ENCODE results near the gene MSI2.
A peak's percentile ranks its signal among the peaks of the same experiment; 100 is the strongest.

Gene MSI2

DNA sequence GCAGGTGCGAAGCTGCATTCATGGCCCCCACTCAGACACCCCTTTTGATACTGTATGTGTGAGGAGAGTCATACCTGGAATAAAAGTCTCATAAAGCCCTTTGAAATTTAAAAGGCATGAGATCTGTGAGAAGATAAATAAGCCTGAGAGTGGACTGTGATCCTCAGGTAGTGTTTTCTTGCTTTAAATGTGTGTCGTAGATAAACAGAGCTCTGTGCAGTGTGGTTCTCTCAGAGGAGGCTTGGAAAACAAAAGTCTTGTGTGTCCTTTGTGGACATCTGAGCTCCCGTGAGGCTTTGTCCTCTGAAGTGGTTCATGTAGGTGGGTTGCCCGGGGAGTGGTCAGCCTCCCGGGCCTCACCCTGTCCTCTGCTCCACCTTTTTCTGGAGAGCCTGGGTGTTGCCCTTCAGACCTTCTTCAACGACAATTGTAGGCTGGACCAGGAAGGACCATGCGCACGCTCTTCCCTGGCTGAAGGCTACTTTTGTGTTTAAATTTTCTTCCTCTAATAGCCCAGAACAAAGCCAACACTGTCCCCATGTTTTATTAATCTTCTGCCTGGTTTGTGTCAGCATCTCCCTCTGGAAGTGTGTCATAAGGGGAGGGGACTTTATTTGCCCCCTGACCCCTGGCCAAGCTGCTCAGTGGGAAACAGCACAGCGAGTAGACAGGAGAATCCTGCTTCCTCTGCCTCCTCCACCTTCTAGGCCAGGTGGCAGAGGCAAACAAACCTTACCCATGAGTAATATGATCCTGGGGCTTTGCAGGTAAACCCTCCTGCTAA is 151.2 kb downstream of the MSI2 start:
- Mint-ChIP-seq H3K4me1 (peaks cover 56% of the 10 kb centered on the region), H3K9me3 (no peaks in the 10 kb centered on the region), H3K4me3 (no peak overlapping the region), H3K27ac (ENCODE audit: low read depth) (peak overlapping the region; percentile 24), H3K36me3 (ENCODE audit: insufficient read depth) (peaks cover 2% of the 10 kb centered on the region), H3K27me3 (no peaks in the 10 kb centered on the region)
- no peak for ATAC-seq (replicated peaks; ENCODE audit: extremely low read depth, poor library complexity, severe bottlenecking)
- DNase-seq (ENCODE audit: low spot score in 2 of 2): no peak

DNA sequence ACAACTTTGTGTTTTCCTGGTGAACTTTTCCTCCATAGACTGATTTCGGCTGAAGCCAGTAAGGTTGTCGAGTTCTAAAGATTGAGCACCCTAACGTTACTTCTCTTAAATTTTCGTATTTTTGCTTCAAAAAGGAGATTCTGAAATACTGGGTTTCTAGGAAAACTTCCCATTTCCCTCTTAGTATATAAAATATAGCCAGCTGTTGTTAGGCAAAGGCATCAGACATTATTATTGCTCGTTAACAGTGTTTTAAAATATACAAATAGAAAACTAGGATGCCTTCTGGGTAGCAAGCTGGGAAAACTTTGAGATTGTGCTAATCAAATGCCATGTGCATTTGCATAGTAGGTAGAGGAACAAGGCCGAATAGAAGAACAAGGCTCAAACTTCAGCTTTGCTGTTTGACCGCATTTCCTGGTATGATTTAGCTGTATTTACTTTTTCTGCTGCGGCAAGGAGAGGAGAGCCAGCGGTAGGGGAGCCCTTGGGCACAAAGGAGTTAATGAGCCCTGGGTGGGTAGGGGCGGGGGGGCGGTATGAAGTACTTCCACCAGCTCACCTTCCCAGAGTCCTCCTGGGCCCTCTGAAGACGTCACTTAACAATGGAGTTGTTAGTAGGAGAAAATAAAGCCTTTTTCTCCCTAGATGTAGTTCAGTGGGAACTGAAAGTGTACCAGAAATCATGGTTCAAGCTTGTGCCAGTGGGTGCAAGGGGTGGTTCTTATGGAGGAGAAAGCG is 151.9 kb downstream of the MSI2 start:
- Mint-ChIP-seq H3K27ac (ENCODE audit: low read depth) (peak overlapping the region; percentile 24), H3K4me1 (peaks cover 52% of the 10 kb centered on the region), H3K9me3 (no peaks in the 10 kb centered on the region), H3K27me3 (no peaks in the 10 kb centered on the region), H3K4me3 (peak overlapping the region; percentile 25), H3K36me3 (ENCODE audit: insufficient read depth) (peaks cover 2% of the 10 kb centered on the region)
- no peak for DNase-seq (ENCODE audit: low spot score in 2 of 2)
- peak; percentile 52 for ATAC-seq (replicated peaks; ENCODE audit: extremely low read depth, poor library complexity, severe bottlenecking)

DNA sequence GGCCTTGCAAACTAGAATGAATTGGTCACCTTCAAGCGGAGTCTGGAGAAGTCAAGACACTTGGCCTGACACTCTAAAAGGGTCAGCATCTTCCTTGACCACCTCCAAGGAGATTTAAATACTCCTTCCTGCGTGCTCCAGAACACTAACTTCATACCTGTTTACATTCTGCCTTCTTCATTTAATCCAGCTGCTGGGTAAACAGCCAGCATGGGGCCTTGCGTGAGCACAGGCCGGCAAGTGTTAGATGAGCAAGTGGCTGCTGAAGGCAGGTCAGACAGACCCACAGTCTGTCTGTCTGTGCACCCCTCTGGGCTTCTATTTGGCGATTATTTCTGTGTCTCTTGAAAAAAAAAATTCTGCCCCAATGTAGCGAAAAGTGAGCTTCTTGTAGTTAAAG is 153.8 kb downstream of the MSI2 start:
- Mint-ChIP-seq H3K36me3 (ENCODE audit: insufficient read depth) (no peaks in the 10 kb centered on the region), H3K9me3 (no peaks in the 10 kb centered on the region), H3K27ac (ENCODE audit: low read depth) (no peak overlapping the region), H3K4me3 (no peak overlapping the region), H3K27me3 (no peaks in the 10 kb centered on the region), H3K4me1 (peaks cover 56% of the 10 kb centered on the region)
- ATAC-seq (replicated peaks; ENCODE audit: extremely low read depth, poor library complexity, severe bottlenecking): no peak
- DNase-seq (ENCODE audit: low spot score in 2 of 2): no peak

DNA sequence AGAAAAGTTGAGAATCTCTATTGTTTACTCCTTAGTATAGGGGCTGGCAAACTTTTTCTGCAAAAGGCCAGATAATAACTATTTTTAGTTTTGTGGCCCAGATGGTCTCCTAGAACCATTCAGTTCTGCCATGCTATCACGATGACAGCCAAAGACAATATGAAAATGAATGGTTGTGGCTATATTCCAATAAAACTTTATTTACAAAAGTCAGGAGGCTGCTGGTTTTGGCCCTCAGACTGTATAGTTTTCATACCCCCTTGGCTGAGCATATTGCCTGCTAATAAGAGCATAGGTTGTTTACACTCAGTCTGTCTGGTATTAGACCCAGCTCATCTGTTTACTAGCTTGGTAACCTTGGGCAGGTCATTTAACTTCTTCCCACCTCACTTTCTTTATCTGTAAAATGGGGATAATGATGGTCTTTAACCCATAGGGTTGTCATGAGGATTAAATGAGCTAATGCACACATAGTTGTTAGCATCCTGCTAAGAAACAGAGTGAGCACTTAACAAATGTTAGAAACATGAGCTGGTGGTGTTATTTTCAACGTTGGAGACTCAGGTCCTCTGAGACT is 156.3 kb downstream of the MSI2 start:
- peaks cover 54% of the 10 kb centered on the region for H3K4me1 Mint-ChIP-seq
- ATAC-seq (replicated peaks; ENCODE audit: extremely low read depth, poor library complexity, severe bottlenecking) (no peak), DNase-seq (ENCODE audit: low spot score in 2 of 2) (no peak)
- no peak overlapping the region for H3K27ac Mint-ChIP-seq (ENCODE audit: low read depth)
- no peaks in the 10 kb centered on the region for H3K27me3 Mint-ChIP-seq
- no peaks in the 10 kb centered on the region for H3K36me3 Mint-ChIP-seq (ENCODE audit: insufficient read depth)
- no peak overlapping the region for H3K4me3 Mint-ChIP-seq
- no peaks in the 10 kb centered on the region for H3K9me3 Mint-ChIP-seq

DNA sequence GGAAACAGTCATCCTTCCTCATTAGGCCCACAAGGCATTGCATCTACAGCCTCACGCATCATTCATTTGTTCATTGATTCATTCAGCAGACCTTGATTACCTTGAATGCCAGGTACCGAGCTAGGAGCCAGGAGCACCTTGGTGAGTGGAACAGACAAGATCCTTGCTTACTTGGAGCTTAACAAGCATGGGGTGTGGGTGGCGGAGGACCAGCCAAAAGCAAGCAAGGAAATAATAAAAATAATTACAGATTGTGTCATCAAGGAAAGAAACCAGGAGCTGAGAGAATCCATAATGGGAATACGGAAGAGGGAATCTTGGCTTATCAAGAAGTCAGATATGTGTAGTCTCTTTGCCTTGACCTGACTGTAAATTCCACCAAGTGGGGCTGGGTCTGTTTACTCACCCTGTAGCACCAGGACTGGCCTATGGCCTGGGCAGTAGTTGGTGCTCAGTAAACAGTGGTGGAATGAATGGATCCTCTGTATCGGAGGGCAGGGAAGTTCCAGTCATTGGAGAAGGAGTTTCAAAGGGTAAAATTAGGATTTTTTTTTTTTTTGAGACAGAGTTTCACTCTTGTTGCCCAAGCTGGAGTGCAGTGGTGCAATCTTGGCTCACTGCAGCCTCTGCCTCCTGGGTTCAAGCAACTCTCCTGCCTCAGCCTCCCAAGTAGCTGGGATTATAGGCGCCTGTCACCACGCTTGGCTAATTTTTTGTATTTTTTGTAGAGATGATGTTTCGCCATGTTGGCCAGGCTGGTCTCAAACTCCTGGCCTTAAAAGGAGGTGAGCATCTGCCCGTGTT is 157.7 kb downstream of the MSI2 start:
- peaks cover 1% of the 10 kb centered on the region for H3K36me3 Mint-ChIP-seq (ENCODE audit: insufficient read depth)
- no peaks in the 10 kb centered on the region for H3K27me3 Mint-ChIP-seq
- H3K9me3 Mint-ChIP-seq: no peaks in the 10 kb centered on the region
- peaks cover 40% of the 10 kb centered on the region for H3K4me1 Mint-ChIP-seq
- no peak overlapping the region for H3K27ac Mint-ChIP-seq (ENCODE audit: low read depth)
- ATAC-seq (replicated peaks; ENCODE audit: extremely low read depth, poor library complexity, severe bottlenecking) (no peak), DNase-seq (ENCODE audit: low spot score in 2 of 2) (no peak)
- H3K4me3 Mint-ChIP-seq: no peak overlapping the region

DNA sequence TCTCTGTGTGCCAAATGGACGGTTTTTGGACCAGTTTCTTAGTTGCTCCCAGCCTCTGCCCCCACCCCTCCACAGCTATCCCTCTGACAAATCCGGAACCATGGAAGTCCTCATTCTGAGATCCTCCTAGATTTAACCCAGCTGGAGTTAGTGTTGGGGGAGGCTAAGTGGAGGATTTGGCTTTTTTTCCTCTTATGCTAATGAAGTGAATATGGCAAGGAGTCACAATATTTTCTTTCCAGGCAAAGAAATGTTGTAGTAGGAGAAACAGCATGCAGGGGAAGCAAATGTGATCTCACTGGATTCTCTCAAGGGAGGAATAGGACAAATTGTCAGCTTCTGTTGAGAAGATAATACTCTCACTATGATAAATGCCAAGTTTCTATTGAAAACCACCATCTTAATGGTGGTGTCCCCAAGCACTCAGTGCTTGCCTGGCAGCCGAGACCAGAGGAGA is 159.5 kb downstream of the MSI2 start:
- Mint-ChIP-seq H3K36me3 (ENCODE audit: insufficient read depth) (peaks cover 1% of the 10 kb centered on the region), H3K9me3 (no peaks in the 10 kb centered on the region), H3K4me3 (no peak overlapping the region), H3K27me3 (no peaks in the 10 kb centered on the region), H3K4me1 (peaks cover 38% of the 10 kb centered on the region), H3K27ac (ENCODE audit: low read depth) (no peak overlapping the region)
- no peak for DNase-seq (ENCODE audit: low spot score in 2 of 2)
- ATAC-seq (replicated peaks; ENCODE audit: extremely low read depth, poor library complexity, severe bottlenecking): no peak

DNA sequence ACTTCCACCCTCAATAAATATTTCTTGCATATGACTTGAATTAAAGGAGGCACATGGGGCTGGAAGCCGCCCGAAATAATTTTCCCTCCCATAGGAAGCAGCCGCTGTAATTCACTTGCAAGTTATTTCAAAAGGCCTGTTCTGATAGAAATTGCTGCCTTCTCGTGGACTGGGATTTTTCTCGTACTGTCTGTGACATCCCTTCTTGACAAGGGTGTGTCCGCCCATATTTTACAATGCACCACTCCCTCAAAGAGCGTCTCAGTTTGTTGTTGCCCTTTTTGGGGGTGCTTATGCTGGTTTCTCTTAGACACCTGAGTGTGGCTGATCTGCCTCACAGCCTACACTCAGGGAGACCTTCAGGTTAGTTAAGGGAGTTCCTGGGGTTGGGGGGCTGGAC is 160.0 kb downstream of the MSI2 start:
- H3K27ac Mint-ChIP-seq (ENCODE audit: low read depth): no peak overlapping the region
- H3K4me1 Mint-ChIP-seq: peaks cover 44% of the 10 kb centered on the region
- H3K9me3 Mint-ChIP-seq: no peaks in the 10 kb centered on the region
- no peak for ATAC-seq (replicated peaks; ENCODE audit: extremely low read depth, poor library complexity, severe bottlenecking)
- no peak for DNase-seq (ENCODE audit: low spot score in 2 of 2)
- no peaks in the 10 kb centered on the region for H3K27me3 Mint-ChIP-seq
- H3K4me3 Mint-ChIP-seq: no peak overlapping the region
- H3K36me3 Mint-ChIP-seq (ENCODE audit: insufficient read depth): peaks cover 5% of the 10 kb centered on the region

DNA sequence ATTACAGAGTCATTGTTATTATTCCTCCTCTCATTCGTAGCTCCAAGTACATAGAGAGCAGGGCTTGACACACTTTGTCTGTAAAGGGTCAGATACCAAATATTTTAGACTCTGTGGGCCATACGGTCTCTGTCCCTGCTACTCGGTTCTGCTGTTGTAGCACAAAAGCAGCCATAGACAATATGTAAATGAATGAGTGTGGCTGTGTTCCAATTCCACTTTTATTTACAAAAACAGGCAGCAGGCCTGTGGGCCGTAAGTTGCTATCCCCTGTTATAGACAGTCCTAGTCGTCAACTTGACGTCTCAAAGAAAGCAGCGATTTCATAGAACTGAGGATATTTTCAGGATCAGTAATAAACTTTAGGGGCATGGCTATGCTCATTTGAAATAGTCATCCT is 161.6 kb downstream of the MSI2 start:
- no peak for ATAC-seq (replicated peaks; ENCODE audit: extremely low read depth, poor library complexity, severe bottlenecking)
- H3K4me1 Mint-ChIP-seq: peaks cover 45% of the 10 kb centered on the region
- peaks cover 8% of the 10 kb centered on the region for H3K36me3 Mint-ChIP-seq (ENCODE audit: insufficient read depth)

DNA sequence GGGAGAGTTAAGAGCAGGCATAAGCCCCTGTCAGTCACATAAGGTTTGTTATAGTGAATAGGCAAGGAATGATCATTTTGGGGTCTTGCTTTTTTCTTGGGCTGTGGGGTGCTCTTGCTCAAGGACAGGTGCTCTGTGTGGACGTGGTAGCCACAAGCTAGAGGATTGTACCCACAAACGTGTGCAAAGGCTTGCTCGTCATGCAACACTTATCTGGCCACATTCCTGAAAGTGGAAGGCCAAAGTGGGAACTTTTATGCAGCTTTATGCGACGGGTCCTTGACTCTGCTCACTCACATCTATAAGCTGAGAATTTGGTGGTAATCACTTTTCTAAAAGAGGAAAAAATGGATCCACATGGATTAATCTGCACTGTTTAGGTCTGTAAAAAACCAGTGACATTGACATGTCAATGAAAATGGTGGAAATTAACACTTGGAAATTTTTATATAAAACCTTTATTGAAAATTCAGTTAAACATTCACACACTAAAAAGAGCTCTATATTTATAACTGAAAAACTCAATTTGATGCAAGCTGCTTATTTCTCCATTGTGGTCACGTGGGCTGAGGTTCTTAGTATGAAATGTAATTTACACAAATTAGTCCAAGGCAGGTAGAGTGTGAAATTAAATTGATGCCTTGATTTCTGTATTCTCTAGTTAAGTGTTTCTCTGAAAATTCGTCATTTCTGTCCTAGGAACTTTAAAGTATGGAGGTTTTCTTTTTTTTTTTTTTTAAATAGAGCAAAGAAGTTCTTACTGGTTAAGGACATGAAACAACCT is 162.3 kb downstream of the MSI2 start:
- H3K27ac Mint-ChIP-seq (ENCODE audit: low read depth): no peak overlapping the region
- no peaks in the 10 kb centered on the region for H3K27me3 Mint-ChIP-seq
- no peaks in the 10 kb centered on the region for H3K9me3 Mint-ChIP-seq
- H3K4me3 Mint-ChIP-seq: no peak overlapping the region
- ATAC-seq (replicated peaks; ENCODE audit: extremely low read depth, poor library complexity, severe bottlenecking): no peak
- no peak for DNase-seq (ENCODE audit: low spot score in 2 of 2)
- peaks cover 48% of the 10 kb centered on the region for H3K4me1 Mint-ChIP-seq
- H3K36me3 Mint-ChIP-seq (ENCODE audit: insufficient read depth): peaks cover 8% of the 10 kb centered on the region

More for the DNA sequence above, 161.6 kb downstream of the MSI2 start:
- H3K9me3 Mint-ChIP-seq: no peaks in the 10 kb centered on the region
- no peak overlapping the region for H3K4me3 Mint-ChIP-seq
- H3K27ac Mint-ChIP-seq (ENCODE audit: low read depth): no peak overlapping the region
- H3K27me3 Mint-ChIP-seq: no peaks in the 10 kb centered on the region
- no peak for DNase-seq (ENCODE audit: low spot score in 2 of 2)

DNA sequence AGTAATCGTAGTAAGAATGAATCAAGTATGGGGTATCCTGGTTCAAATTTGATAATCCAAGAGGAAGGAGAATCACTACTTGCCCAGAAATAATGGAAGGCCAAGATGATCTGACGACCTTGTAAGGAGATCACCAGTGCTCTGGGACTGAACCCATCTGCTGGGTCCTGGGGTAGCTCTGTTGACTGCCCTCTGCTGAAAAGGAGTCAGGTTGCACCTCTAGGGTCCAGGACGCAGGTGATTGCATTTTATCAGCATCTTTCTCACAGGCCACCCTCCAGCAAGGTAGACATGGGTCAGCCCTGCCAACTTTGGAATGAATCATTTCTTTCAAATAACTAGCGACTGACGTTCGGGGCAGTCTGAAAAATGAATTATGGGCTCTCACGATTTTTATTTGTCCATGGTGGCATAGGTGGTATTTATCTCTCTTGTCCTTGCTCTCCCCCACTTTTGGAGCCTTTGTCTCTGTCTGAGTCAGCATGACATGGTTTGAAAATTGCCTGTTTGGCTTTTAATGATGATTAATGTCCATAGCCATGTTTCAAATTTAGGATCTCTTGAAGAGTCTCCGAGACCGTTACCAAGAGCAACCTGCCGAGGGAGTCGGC is 163.7 kb downstream of the MSI2 start:
- Mint-ChIP-seq H3K4me3 (no peak overlapping the region), H3K27ac (ENCODE audit: low read depth) (no peak overlapping the region), H3K9me3 (no peaks in the 10 kb centered on the region), H3K4me1 (peaks cover 47% of the 10 kb centered on the region), H3K36me3 (ENCODE audit: insufficient read depth) (peaks cover 8% of the 10 kb centered on the region), H3K27me3 (no peaks in the 10 kb centered on the region)
- no peak for DNase-seq (ENCODE audit: low spot score in 2 of 2)
- no peak for ATAC-seq (replicated peaks; ENCODE audit: extremely low read depth, poor library complexity, severe bottlenecking)

DNA sequence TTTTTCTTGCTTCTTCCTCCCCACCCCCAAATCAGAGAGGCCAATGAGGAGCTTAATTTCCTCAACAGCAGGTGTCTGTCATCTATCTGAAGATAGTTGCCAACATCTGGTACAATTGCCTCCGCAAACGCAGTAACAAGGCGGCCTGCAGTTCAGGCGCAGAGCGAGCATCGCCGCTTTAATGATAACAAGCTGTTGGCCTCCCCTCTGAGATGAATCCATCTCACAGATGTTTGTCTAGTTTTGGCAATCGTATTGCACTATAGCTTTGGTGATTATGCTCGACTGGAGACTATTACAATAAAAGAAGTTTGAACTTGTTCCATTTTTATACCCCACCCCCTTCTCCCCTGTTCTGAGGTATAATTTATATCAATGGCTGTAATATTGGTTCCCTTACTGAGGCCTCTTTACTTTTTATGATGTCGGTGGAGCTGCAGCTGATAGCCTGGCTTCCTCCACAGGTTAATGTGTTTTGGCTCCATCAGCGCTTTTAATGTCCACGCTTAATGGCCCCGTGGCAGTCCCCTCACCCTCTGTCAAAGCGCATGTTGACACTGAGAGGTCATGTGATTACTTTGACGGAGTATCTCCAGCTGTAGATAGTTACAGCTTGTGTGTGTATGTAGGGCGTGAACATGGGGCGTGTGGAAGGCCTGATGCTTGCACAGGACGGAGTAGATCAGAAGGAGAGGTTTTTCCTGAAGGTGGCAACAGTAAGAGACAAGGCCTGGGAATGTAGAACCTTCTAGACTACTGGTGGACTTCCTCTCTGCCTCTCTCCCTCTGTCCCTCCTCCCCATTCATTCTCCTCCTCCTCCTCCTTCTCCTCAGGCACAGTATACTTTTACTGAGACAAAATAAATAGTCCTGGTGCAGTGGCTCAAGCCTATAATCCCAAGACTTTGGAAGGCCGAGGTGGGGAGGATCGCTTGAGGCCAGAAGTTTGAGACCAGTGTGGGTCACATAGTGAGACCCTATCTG is 164.7 kb downstream of the MSI2 start:
- H3K27ac Mint-ChIP-seq (ENCODE audit: low read depth): no peak overlapping the region

More for the DNA sequence above, 164.7 kb downstream of the MSI2 start:
- H3K9me3 Mint-ChIP-seq: no peaks in the 10 kb centered on the region
- H3K4me3 Mint-ChIP-seq: no peak overlapping the region
- H3K27me3 Mint-ChIP-seq: no peaks in the 10 kb centered on the region
- no peak for DNase-seq (ENCODE audit: low spot score in 2 of 2)
- peaks cover 8% of the 10 kb centered on the region for H3K36me3 Mint-ChIP-seq (ENCODE audit: insufficient read depth)
- peaks cover 45% of the 10 kb centered on the region for H3K4me1 Mint-ChIP-seq
- ATAC-seq (replicated peaks; ENCODE audit: extremely low read depth, poor library complexity, severe bottlenecking): no peak

All from central memory CD8-positive, alpha-beta T cell (primary cell).